Measurements from ENCODE around the gene RXRB.

DNA sequence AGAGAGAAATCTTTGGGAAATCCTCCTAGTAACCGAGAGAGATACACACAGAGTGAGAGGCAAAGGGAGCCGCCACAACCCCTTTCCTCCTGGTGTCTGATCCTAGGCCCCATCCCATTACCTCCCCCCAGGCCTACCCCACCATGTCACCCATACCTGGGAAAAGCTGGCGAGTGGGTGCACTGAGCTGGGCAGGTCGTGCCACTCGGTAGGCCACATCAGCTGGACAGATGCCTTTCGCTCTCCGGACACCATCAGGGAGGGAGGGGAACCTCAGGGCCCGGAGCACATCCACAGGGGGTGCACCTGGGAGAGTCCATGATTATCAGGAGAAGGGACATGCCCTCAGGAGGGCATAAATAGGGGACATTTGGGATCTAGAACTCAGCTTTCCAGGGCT lies 11.3 kb downstream of the RXRB start:
- TF ChIP-seq, protein P1, sequence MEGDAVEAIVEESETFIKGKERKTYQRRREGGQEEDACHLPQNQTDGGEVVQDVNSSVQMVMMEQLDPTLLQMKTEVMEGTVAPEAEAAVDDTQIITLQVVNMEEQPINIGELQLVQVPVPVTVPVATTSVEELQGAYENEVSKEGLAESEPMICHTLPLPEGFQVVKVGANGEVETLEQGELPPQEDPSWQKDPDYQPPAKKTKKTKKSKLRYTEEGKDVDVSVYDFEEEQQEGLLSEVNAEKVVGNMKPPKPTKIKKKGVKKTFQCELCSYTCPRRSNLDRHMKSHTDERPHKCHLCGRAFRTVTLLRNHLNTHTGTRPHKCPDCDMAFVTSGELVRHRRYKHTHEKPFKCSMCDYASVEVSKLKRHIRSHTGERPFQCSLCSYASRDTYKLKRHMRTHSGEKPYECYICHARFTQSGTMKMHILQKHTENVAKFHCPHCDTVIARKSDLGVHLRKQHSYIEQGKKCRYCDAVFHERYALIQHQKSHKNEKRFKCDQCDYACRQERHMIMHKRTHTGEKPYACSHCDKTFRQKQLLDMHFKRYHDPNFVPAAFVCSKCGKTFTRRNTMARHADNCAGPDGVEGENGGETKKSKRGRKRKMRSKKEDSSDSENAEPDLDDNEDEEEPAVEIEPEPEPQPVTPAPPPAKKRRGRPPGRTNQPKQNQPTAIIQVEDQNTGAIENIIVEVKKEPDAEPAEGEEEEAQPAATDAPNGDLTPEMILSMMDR (IDR thresholded peaks at IDR 0.05 in 2 of 3, conservative IDR thresholded peaks at IDR 0.05 in 1 of 3; ENCODE audit: borderline replicate concordance in 1 of 3, insufficient read depth in 1 of 3, low read depth in 2 of 3, low read length in 2 of 3), result no peak
- TF ChIP-seq, protein P2, sequence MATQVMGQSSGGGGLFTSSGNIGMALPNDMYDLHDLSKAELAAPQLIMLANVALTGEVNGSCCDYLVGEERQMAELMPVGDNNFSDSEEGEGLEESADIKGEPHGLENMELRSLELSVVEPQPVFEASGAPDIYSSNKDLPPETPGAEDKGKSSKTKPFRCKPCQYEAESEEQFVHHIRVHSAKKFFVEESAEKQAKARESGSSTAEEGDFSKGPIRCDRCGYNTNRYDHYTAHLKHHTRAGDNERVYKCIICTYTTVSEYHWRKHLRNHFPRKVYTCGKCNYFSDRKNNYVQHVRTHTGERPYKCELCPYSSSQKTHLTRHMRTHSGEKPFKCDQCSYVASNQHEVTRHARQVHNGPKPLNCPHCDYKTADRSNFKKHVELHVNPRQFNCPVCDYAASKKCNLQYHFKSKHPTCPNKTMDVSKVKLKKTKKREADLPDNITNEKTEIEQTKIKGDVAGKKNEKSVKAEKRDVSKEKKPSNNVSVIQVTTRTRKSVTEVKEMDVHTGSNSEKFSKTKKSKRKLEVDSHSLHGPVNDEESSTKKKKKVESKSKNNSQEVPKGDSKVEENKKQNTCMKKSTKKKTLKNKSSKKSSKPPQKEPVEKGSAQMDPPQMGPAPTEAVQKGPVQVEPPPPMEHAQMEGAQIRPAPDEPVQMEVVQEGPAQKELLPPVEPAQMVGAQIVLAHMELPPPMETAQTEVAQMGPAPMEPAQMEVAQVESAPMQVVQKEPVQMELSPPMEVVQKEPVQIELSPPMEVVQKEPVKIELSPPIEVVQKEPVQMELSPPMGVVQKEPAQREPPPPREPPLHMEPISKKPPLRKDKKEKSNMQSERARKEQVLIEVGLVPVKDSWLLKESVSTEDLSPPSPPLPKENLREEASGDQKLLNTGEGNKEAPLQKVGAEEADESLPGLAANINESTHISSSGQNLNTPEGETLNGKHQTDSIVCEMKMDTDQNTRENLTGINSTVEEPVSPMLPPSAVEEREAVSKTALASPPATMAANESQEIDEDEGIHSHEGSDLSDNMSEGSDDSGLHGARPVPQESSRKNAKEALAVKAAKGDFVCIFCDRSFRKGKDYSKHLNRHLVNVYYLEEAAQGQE (IDR thresholded peaks at IDR 0.05; ENCODE audit: low read depth), result no peak
- TF ChIP-seq, protein P3, sequence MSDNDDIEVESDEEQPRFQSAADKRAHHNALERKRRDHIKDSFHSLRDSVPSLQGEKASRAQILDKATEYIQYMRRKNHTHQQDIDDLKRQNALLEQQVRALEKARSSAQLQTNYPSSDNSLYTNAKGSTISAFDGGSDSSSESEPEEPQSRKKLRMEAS (IDR thresholded peaks at IDR 0.05), result no peak
- no peak for TF ChIP-seq YY1 (IDR thresholded peaks at IDR 0.05; ENCODE audit: extremely low read depth, insufficient replicate concordance, low read depth, low read length)
- no peak for TF ChIP-seq EZH2 (IDR thresholded peaks at IDR 0.05)
- TF ChIP-seq ZNF274 (IDR thresholded peaks at IDR 0.05; ENCODE audit: low read depth, low read length), result no peak
- TF ChIP-seq POLR2AphosphoS5 (IDR thresholded peaks at IDR 0.05; ENCODE audit: low read depth, low read length), result no peak
- TF ChIP-seq, protein P4, sequence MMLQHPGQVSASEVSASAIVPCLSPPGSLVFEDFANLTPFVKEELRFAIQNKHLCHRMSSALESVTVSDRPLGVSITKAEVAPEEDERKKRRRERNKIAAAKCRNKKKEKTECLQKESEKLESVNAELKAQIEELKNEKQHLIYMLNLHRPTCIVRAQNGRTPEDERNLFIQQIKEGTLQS (IDR thresholded peaks at IDR 0.05), result no peak
- no peak for TF ChIP-seq POLR2A (IDR thresholded peaks at IDR 0.05; ENCODE audit: borderline replicate concordance, extremely low read depth, insufficient read depth, insufficient read length)
- TF ChIP-seq SRF (IDR thresholded peaks at IDR 0.05; ENCODE audit: low read depth), result no peak
- no peak for TF ChIP-seq RAD21 (IDR thresholded peaks at IDR 0.05; ENCODE audit: low read depth)
- no peak for TF ChIP-seq ELF1 (IDR thresholded peaks at IDR 0.05; ENCODE audit: borderline replicate concordance, low read depth)

Data from HCT116 (cell line).